DMS 273 (cell line): ENCODE data around the gene IGF2.
"Not testable (repeated sequence)": the region's sequence is repeated elsewhere in the genome, so short reads cannot be mapped to it uniquely, and the experiment has no call there.

Experiments
- DNase-seq: peaks from one replicate; lab custom pipeline; 2025; ENCODE audit not compliant: unreplicated experiment; lab: John Stamatoyannopoulos, UW

IGF2 gene

DNA sequence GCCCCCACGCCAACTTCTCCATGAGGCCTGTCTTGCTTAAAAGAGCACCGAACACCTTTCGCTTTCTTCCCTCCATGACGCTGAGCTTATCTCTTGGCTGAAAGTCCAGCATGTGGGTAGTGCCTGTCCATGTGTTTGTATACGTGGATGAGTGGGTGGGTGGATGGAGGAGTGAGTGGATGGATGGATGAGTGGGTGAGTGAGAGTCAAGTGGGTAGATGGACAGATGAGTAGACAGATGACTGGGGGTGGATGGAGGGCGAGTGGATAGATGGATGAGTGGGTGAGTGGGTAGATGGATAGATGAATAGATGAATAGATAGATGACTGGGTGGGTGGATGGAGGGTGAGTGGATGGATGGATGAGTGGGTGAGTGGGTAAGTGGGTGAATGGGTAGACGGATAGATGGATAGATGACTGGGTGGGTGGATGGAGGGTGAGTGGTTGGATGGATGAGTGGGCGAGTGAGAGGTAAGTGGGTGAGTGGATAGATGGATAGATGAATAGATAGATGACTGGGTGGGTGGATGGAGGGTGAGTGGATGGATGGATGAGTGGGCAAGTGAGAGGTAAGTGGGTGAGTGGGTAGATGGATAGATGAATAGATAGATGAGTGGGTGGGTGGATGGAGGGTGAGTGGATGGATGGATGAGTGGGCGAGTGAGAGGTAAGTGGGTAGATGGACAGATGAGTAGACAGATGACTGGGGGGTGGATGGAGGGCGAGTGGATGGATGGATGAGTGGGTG is 14.3 kb downstream of the IGF2 start:
- not testable (repeated sequence) for DNase-seq

GRCh38 chr11:2123628-2123960 is 15.6 kb downstream of the IGF2 start:
- DNase-seq: no peak

- peak; percentile 12 for DNase-seq
These were observed 16.1 kb downstream of the IGF2 start for GRCh38 chr11:2122907-2123627.

DNA sequence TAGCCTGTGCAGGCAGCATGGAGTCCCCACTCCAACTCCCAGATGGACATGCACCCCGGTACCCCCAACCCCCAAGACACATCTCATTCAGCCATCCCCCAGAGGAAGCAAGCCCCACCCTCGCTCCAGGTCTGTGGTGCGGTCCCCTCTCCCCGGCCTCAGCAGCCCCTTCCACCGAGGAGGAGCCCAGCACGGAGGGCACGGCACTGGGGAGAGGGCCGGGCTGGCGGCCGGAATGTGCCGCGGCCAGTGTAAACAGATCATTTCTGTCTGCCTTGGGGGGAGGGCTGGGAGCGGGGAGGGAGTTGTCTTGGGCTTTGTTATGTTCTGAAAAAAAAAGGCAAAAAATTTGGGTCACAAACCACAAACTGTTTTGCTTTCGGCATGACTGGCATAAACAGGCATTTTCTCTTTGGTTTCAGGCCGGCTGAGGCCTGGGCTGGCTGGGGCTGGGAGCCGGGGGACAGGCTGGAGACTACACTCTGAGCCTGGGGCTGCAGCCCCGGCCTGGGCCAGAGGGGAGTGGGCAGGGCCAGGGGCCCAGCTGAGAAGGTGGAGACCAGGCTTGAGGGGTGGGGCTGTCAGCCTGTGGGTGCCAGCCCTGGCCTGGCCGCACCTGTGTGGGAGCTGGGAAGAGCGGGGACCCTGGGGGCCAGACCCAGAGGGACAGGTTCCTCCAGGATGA is 16.8 kb downstream of the IGF2 start:
- no peak for DNase-seq

GRCh38 chr11:2121227-2122130 is 17.7 kb downstream of the IGF2 start:
- no peak for DNase-seq

GRCh38 chr11:2120359-2121100 is 18.7 kb downstream of the IGF2 start:
- no peak for DNase-seq

DNA sequence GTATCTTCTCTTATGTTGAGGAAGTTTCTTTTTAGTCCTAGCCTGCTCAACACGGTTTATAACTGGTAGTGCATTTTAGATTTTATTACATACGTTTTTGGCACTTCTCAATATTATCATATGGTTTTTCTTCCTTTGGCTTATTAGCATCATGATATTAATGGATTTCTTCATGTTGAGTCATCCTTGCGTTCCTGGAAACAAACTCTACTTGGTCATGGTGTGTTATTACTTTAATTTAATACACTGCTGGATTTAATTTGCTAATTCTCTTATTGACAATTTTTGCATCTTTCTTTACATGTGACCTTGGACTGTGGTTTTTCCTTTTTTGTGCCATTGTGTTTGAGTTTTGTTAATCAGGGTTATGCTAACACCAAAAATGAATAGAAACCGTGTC is 20.5 kb downstream of the IGF2 start:
- no peak for DNase-seq

DNA sequence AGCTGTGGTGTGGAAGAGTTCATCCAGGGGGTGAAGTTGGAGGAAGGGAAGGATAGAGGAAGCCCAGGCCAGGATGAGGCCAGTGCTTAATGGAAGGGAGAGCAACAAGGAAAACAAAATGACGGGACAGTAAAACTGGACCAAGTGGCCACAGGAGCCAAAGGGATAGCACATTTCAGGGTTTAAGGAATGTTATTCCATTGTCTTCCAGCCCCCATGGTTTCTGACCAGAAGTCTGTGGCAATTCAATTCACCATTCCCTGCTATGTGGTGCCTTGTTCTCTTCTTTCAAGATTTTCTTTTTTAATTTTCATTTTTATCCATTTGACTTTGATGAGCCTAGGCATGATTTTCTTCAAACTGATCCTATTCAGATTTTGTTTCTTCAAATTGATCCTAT is 22.5 kb downstream of the IGF2 start:
- DNase-seq: no peak

GRCh38 chr11:2115308-2115707 is 23.9 kb downstream of the IGF2 start:
- DNase-seq: no peak

GRCh38 chr11:2114430-2115241 is 24.6 kb downstream of the IGF2 start:
- no peak for DNase-seq

- DNase-seq: no peak
These were observed 25.4 kb downstream of the IGF2 start for GRCh38 chr11:2113776-2114175.

GRCh38 chr11:2110521-2110920 is 28.7 kb downstream of the IGF2 start:
- no peak for DNase-seq

GRCh38 chr11:2109541-2110019 is 29.6 kb downstream of the IGF2 start:
- no peak for DNase-seq

GRCh38 chr11:2108675-2109491 is 30.3 kb downstream of the IGF2 start:
- DNase-seq: no peak

- no peak for DNase-seq
These were observed 31.1 kb downstream of the IGF2 start for GRCh38 chr11:2107941-2108630.

- DNase-seq: no peak
These were observed 31.7 kb downstream of the IGF2 start for GRCh38 chr11:2107521-2107920.

DNA sequence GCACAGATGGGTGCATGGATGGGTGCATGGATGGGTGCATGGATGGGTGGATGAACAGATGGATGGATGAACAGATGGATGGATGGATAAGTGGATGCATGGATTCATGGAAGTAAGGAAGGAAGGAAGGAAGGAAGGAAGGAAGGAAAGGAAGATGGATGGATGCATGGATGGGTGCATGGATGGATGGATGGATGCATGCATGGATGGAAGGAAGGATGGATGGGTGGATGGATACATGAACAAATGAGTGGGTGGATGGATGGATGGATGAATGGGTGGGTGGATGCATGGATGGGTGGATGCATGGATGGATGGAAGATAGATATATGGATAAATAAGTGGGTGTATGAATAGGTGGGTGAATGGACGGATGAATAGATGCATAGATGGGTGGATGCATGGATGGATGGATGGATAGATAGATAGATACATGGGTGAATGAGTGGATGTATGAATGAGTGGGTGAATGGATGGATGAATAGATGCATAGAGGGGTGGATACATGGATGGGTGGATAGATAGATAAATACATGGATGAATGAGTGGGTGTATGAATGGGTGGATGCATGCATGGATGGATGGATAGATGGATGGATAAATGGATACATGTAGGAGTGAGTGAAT is 32.5 kb downstream of the IGF2 start:
- no peak for DNase-seq

- no peak for DNase-seq
These were observed 33.7 kb downstream of the IGF2 start for GRCh38 chr11:2105511-2105910.
